Tibial nerve (tissue), 4 donors: ENCODE data around the gene SALL3. TPM values are rescaled to one million over a fixed set of nuclear protein-coding genes. Genes with fewer than 3 reads are reported as not detected.

ENCODE experiments used
- DNase-seq, 2 donors: peaks; one replicate each; pipeline ENCODE4 v3.0.0-alpha.2; 2019; ENCODE audit warnings: low spot score in 2 of 2
- H3K27ac ChIP-seq, 4 donors: fragments of 200-600 bp; sonication (generic) in 3 of 4; one replicate each; pipeline ENCODE4 v1.5.1; 2017 to 2019; ENCODE audit warnings: mild to moderate bottlenecking in 1 of 4
- H3K27me3 ChIP-seq, 2 donors: fragments of 200-600 bp; sonication (generic) in 1 of 2; one replicate each; pipeline versions ENCODE4 v1.5.1 to v1.6.0; 2017 to 2019
- H3K36me3 ChIP-seq, 3 donors: fragments of 200-600 bp; sonication (generic); one replicate each; pipeline ENCODE4 v1.5.1; 2018 to 2019
- H3K4me1 ChIP-seq, 4 donors: fragments of 200-600 bp; sonication (generic) in 3 of 4; one replicate each; pipeline ENCODE4 v1.5.1; 2017 to 2019
- H3K4me3 ChIP-seq, 4 donors: fragments of 200-600 bp; sonication (generic) in 3 of 4; one replicate each; pipeline ENCODE4 v1.5.1; 2017 to 2019; ENCODE audit warnings: mild to moderate bottlenecking in 1 of 4, moderate library complexity in 1 of 4
- H3K9me3 ChIP-seq, 4 donors: fragments of 200-600 bp; sonication (generic) in 3 of 4; one replicate each; pipeline ENCODE4 v1.5.1; 2017 to 2019
- EP300 ChIP-seq, 2 donors: sonication (generic); formaldehyde crosslinking; IDR thresholded peaks; one replicate each; pipeline ENCODE4 v1.6.1; 2017; ENCODE audit warnings: antibody characterized with exemption in 2 of 2, mild to moderate bottlenecking in 1 of 2
- POLR2A ChIP-seq, 2 donors: fragments of 450-650 bp; IDR thresholded peaks; one replicate each; pipeline ENCODE4 v1.6.1; 2017; ENCODE audit warnings: antibody characterized with exemption in 2 of 2, mild to moderate bottlenecking in 2 of 2, moderate library complexity in 2 of 2
- WGBS, 2 donors: methylation state at CpG; one replicate each; pipeline ENCODE4 v1.1.5; 2018; 5-methylcytosine and 5-hydroxymethylcytosine counted together
- total RNA-seq, 4 donors: library from RNA; depleted of rRNA; stranded (reverse); fragments of >200 nt; gene quantifications; one replicate each; pipeline ENCODE4 v1.1.0, GENCODE V29; 2016
- TF ChIP-seq, protein P1 (sequence below), 5 experiments: fragments of 200-600 bp in 3 of 5; fragments of 450-650 bp in 2 of 5; sonication (generic) in 3 of 5; IDR thresholded peaks; one replicate each; pipeline ENCODE4 v1.5.1; 2016 to 2019; ENCODE audit warnings: antibody characterized with exemption in 5 of 5, mild to moderate bottlenecking in 3 of 5, moderate library complexity in 2 of 5

SALL3 gene
- total RNA-seq, 4 donors from 2014 or later = not detected

DNA sequence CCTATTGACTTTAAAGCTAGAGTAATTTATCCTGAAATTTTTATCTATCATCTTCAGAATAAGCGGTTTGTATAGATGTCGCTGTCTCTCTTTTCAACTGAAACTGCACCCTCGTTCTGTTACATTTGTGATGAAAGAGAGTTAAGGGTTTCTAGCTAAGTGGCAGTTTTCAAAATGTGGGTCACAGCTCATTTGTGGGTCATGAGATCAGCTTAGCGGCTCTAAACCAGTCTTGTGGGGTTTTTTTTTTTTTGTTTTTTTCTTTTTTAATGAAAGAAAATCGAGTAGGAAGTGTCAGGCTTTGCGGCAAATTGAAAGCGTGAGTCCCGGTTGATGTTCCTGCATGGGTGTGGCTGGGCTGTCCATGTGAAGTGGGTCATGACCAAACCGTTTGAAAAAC is 31.2 kb downstream of the SALL3 start:
- no peaks in the 10 kb centered on the region for H3K27me3 ChIP-seq
- no peak for DNase-seq
- TF ChIP-seq EP300 (IDR thresholded peaks at IDR 0.05) = no peak
- no peak overlapping the region for H3K4me3 ChIP-seq
- H3K4me1 ChIP-seq = no peaks in the 10 kb centered on the region
- 79 to 80% methylated on average over 9 of the region's 9 CpGs for WGBS, 2 donors
- H3K27ac ChIP-seq = no peak overlapping the region
- no peaks in the 10 kb centered on the region for H3K36me3 ChIP-seq
- peaks cover 0 to 15% (median 0%) of the 10 kb centered on the region in 4 donors for H3K9me3 ChIP-seq

DNA sequence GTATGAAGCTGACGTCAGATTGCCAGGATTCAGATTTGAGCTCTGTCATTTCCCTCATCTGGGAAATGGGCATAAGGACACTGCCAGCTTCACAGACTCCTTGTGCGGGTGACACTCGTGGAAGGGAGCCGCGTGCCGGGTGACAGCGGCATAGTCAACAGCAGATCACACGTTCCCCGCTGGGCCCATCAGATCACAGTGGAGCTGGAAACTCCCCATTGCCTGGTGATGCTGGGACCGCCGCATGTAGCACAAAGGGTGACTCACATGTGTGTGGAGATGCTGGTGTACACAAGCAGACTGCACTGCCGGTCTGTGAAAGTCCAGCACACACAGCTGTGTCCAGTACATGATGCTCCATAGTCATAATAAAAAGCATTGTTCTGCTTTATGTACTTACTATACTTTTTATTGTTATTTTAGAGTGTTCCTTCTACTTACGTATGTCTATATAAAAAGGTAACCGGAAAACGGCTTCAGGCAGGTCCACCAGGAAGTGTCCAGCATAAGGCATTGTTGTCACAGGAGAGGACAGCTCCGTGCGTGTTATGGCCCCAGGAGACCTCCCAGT is 31.8 kb downstream of the SALL3 start:
- DNase-seq = no peak
- Histone ChIP-seq H3K4me3 (no peak overlapping the region), H3K9me3 (peaks cover 0 to 13% (median 0%) of the 10 kb centered on the region in 4 donors), H3K27me3 (no peaks in the 10 kb centered on the region), H3K27ac (no peak overlapping the region), H3K36me3 (no peaks in the 10 kb centered on the region), H3K4me1 (no peaks in the 10 kb centered on the region)
- 76 to 79% methylated on average over 17 of the region's 17 CpGs for WGBS, 2 donors
- TF ChIP-seq, protein P1, sequence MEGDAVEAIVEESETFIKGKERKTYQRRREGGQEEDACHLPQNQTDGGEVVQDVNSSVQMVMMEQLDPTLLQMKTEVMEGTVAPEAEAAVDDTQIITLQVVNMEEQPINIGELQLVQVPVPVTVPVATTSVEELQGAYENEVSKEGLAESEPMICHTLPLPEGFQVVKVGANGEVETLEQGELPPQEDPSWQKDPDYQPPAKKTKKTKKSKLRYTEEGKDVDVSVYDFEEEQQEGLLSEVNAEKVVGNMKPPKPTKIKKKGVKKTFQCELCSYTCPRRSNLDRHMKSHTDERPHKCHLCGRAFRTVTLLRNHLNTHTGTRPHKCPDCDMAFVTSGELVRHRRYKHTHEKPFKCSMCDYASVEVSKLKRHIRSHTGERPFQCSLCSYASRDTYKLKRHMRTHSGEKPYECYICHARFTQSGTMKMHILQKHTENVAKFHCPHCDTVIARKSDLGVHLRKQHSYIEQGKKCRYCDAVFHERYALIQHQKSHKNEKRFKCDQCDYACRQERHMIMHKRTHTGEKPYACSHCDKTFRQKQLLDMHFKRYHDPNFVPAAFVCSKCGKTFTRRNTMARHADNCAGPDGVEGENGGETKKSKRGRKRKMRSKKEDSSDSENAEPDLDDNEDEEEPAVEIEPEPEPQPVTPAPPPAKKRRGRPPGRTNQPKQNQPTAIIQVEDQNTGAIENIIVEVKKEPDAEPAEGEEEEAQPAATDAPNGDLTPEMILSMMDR (IDR thresholded peaks at IDR 0.05) = no peak

DNA sequence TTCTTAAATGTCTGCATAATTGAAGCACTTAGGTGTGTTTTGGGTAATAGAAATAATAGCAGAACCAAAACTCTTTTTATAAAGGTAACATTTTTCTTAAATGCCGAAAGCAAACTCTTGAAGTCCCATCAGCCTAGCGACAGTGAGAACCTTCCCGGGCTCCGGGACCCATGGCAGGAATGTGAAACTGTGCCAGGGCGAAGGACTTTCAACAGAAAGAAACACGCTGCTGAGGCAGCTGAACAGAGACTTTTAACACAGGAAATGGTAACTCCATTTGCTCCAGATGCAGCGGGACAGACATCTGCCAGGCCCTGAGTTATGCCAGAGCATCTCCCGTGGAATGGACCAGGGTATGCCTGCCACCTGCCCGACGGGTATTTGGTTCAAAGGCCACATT is 34.3 kb downstream of the SALL3 start:
- 73 to 83% methylated on average over 10 of the region's 10 CpGs for WGBS, 2 donors
- H3K9me3 ChIP-seq = no peaks in the 10 kb centered on the region

DNA sequence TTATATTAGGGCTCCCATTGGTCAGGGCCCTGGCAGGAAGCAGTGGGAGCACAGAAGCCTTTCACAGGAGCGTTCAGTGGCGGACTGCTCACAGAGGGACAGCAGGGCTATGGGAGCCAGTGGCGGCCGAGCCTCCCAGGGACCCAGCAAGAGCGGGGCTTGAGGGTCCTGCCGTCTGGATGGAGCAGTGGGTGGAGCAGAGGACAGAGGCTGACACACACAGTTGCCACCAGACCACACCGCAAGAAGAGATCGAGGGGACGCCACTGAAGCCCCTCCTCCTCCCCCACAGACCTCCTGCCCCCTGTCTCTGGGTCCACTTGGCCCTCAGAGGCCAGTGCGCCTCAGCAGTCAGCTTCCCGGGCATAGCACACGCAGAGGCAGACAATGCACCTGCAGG is 39.3 kb downstream of the SALL3 start:
- 82 to 94% methylated on average over 11 of the region's 12 CpGs for WGBS, 2 donors
- Histone ChIP-seq H3K27ac (no peak overlapping the region), H3K4me3 (no peak overlapping the region), H3K4me1 (no peaks in the 10 kb centered on the region), H3K27me3 (no peaks in the 10 kb centered on the region), H3K9me3 (peaks cover 0 to 18% (median 0%) of the 10 kb centered on the region in 4 donors), H3K36me3 (no peaks in the 10 kb centered on the region)
- no peak for DNase-seq
- TF ChIP-seq POLR2A (IDR thresholded peaks at IDR 0.05) = no peak
- TF ChIP-seq EP300 (IDR thresholded peaks at IDR 0.05) = no peak
- TF ChIP-seq, protein P1 (IDR thresholded peaks at IDR 0.05) = no peak

More for the DNA sequence above, 34.3 kb downstream of the SALL3 start:
- Histone ChIP-seq H3K27me3 (no peaks in the 10 kb centered on the region), H3K27ac (no peak overlapping the region), H3K4me1 (no peaks in the 10 kb centered on the region), H3K4me3 (no peak overlapping the region), H3K36me3 (no peaks in the 10 kb centered on the region)
- no peak for DNase-seq
- TF ChIP-seq, protein P1 (IDR thresholded peaks at IDR 0.05) = no peak
- TF ChIP-seq EP300 (IDR thresholded peaks at IDR 0.05) = no peak
- TF ChIP-seq POLR2A (IDR thresholded peaks at IDR 0.05) = no peak

DNA sequence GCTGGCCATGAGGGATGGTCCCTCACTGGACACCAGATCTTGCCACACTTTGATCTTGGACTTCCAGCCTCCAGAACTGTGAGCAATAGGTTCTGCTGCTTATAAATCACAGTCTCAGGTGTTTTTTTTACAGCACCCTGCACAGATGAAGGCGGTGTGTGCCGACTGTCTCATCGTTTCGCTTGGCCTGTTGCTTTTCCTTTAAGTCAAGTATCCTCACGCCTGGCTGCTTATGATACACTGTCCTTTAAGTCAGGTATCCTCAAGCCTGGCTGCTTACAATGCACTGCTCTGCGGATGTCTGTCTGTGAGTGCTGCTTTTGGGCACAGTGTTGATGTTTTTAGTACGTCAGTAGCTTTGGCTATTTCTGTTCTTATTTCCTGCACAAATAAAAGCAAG is 40.3 kb downstream of the SALL3 start:
- Histone ChIP-seq H3K27ac (no peak overlapping the region), H3K9me3 (peaks cover 0 to 21% (median 0%) of the 10 kb centered on the region in 4 donors), H3K4me1 (no peaks in the 10 kb centered on the region), H3K4me3 (no peak overlapping the region), H3K36me3 (no peaks in the 10 kb centered on the region), H3K27me3 (no peaks in the 10 kb centered on the region)
- WGBS, 2 donors = 69 to 77% methylated on average over 7 of the region's 7 CpGs
- DNase-seq = no peak
- TF ChIP-seq EP300 (IDR thresholded peaks at IDR 0.05) (no peak), POLR2A (IDR thresholded peaks at IDR 0.05) (no peak)
- TF ChIP-seq, protein P1 (IDR thresholded peaks at IDR 0.05) = no peak

DNA sequence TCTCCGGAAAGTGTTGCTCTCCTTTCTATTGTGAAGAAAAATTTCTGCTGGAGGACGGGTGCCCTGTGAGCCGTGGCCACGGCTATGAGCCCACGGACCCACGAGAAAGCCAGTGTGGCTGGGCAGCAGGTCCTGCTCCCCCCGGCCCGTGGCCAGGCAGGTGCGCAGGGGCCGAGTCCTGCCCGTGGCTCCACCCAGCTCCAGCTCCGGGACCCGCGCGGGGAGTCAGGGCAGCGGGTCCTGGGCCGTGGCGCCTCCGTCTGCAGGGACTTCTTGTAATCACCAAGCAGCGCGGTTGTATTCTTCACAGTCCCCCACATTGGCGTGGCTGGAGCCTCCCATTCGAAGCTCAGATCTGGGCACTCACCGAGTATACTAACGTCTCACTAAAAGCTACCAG is 43.0 kb downstream of the SALL3 start:
- peaks cover 0 to 35% (median 0%) of the 10 kb centered on the region in 4 donors for H3K9me3 ChIP-seq
- H3K4me3 ChIP-seq = no peak overlapping the region
- TF ChIP-seq, protein P1 (IDR thresholded peaks at IDR 0.05) = no peak
- TF ChIP-seq POLR2A (IDR thresholded peaks at IDR 0.05) (no peak), EP300 (IDR thresholded peaks at IDR 0.05) (no peak)
- no peaks in the 10 kb centered on the region for H3K4me1 ChIP-seq
- no peaks in the 10 kb centered on the region for H3K36me3 ChIP-seq
- no peaks in the 10 kb centered on the region for H3K27me3 ChIP-seq
- no peak overlapping the region for H3K27ac ChIP-seq
- WGBS, 2 donors = 93 to 98% methylated on average over 20 to 25 of the region's 25 CpGs
- DNase-seq = no peak
